Gastroesophageal sphincter (tissue), 4 donors: ENCODE measurements around the gene HSPA1B. TPM values are rescaled to one million over a fixed set of nuclear protein-coding genes. Genes with fewer than 3 reads are reported as not detected.
A peak's percentile ranks its signal among the peaks of the same experiment; 100 is the strongest.
"Not testable (repeated sequence)": the region's sequence is repeated elsewhere in the genome, so short reads cannot be mapped to it uniquely, and the experiment has no call there.

Source experiments
- ATAC-seq: fragments of 150-250 bp; one replicate; pipeline ENCODE4 v1.9.1; 2016; ENCODE audit warnings: mild to moderate bottlenecking, moderate library complexity
- H3K27ac ChIP-seq, 4 donors: fragments of 200-600 bp; sonication (generic) in 3 of 4; 1 replicate in 3 of 4; 2 replicates in 1 of 4; pipeline ENCODE4 v1.5.1; 2016 to 2019
- H3K27me3 ChIP-seq: fragments of 200-600 bp; sonication (generic); one replicate; pipeline ENCODE4 v1.5.1; 2019
- H3K36me3 ChIP-seq, 2 donors: fragments of 200-600 bp; sonication (generic); one replicate each; pipeline ENCODE4 v1.5.1; 2019; ENCODE audit warnings: control low read depth in 1 of 2
- H3K4me1 ChIP-seq, 3 donors: fragments of 200-600 bp; sonication (generic); 1 replicate in 2 of 3; 2 replicates in 1 of 3; pipeline ENCODE4 v1.5.1; 2016 to 2019; ENCODE audit warnings: control low read depth in 2 of 3
- H3K4me3 ChIP-seq, 2 donors: fragments of 200-600 bp; sonication (generic); one replicate each; pipeline ENCODE4 v1.5.1; 2019; ENCODE audit warnings: mild to moderate bottlenecking in 1 of 2, moderate library complexity in 1 of 2
- H3K9me3 ChIP-seq, 3 donors: fragments of 200-600 bp; sonication (generic); one replicate each; pipeline ENCODE4 v1.5.1; 2017 to 2019; ENCODE audit warnings: control low read depth in 2 of 3
- EP300 ChIP-seq: sonication (generic); formaldehyde crosslinking; IDR thresholded peaks from one replicate; pipeline ENCODE4 v1.6.1; 2017; ENCODE audit warnings: antibody characterized with exemption, mild to moderate bottlenecking
- POLR2A ChIP-seq, 2 donors: fragments of 450-650 bp; IDR thresholded peaks; one replicate each; pipeline ENCODE4 v1.6.1; 2017; ENCODE audit warnings: antibody characterized with exemption in 2 of 2, mild to moderate bottlenecking in 2 of 2, moderate library complexity in 1 of 2
- POLR2AphosphoS5 ChIP-seq: sonication (generic); formaldehyde crosslinking; IDR thresholded peaks from one replicate; pipeline ENCODE4 v1.6.1; 2017; ENCODE audit warnings: antibody characterized with exemption
- WGBS, 2 donors: methylation state at CpG; one replicate each; pipeline ENCODE4 v1.1.5; 2018; ENCODE audit warnings: low coverage in 1 of 2; 5-methylcytosine and 5-hydroxymethylcytosine counted together
- total RNA-seq, 4 donors: library from RNA; depleted of rRNA; stranded (reverse); fragments of >200 nt; gene quantifications; one replicate each; pipeline ENCODE4 v1.1.0, GENCODE V29; 2016
- TF ChIP-seq, protein P1 (sequence below), 4 experiments: fragments of 200-600 bp in 2 of 4; fragments of 450-650 bp in 2 of 4; sonication (generic) in 1 of 4; IDR thresholded peaks; one replicate each; pipeline ENCODE4 v1.5.1; 2017 to 2019; ENCODE audit warnings: antibody characterized with exemption in 4 of 4, mild to moderate bottlenecking in 2 of 4, moderate library complexity in 2 of 4

The HSPA1B gene
- total RNA-seq, 4 donors from 2014 or later, result 198 to 260 (median 219) TPM

DNA sequence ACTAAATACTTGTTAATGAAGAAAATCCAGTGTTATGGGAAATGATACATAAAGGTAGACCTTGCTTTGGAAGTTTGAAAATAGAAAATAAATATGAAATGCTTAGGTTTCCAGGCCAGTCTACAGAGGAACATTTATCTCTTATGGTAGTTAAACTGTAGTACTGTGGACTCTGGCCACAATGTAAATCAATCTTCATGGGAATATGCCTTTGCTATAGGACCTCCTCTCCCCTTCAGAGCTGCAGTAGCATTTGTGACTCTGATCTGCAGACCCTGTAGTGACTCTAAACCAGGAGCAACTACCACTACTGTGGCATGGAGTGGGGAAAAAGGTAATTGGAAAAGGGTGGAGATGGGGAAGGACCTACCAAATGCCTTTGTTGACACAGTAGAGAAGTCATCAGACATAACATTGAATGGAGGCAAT lies 7.7 kb upstream of the HSPA1B start:
- no peaks in the 10 kb centered on the region for H3K27me3 ChIP-seq
- H3K4me3 ChIP-seq, result no peak overlapping the region
- H3K27ac ChIP-seq, result peak overlapping the region; percentile 30 to 98 (median 89)

DNA sequence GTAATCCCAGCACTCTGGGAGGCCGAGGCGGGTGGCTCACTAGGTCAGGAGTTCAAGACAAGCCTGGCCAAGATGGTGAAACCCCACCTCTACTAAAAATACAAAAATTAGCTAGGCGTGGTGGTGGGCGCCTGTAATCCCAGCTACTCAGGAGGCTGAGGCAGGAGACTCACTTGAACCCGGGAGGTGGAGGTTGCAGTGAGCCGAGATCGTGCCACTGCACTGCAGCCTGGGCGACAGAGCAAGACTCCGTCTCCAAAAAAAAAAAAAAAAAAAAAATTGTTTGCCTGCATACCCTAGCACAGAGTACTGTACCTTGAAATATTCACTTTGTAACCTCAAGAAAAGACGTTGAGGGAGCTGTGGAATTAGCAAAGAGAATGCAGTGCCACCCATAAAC lies 7.1 kb upstream of the HSPA1B start:
- Histone ChIP-seq H3K27ac (peak overlapping the region; percentile 91 to 99 (median 96)), H3K4me1 (peaks cover 0 to 70% (median 31%) of the 10 kb centered on the region in 3 donors)
- not testable (repeated sequence) for H3K36me3 ChIP-seq, H3K4me3 ChIP-seq, H3K9me3 ChIP-seq, H3K27me3 ChIP-seq, ATAC-seq
- 72 to 88% methylated on average over 3 to 6 of the region's 10 CpGs for WGBS, 2 donors

More for the DNA sequence above, 7.7 kb upstream of the HSPA1B start:
- peaks cover 0 to 65% (median 31%) of the 10 kb centered on the region in 3 donors for H3K4me1 ChIP-seq
- no peak for TF ChIP-seq POLR2AphosphoS5
- TF ChIP-seq, protein P1, sequence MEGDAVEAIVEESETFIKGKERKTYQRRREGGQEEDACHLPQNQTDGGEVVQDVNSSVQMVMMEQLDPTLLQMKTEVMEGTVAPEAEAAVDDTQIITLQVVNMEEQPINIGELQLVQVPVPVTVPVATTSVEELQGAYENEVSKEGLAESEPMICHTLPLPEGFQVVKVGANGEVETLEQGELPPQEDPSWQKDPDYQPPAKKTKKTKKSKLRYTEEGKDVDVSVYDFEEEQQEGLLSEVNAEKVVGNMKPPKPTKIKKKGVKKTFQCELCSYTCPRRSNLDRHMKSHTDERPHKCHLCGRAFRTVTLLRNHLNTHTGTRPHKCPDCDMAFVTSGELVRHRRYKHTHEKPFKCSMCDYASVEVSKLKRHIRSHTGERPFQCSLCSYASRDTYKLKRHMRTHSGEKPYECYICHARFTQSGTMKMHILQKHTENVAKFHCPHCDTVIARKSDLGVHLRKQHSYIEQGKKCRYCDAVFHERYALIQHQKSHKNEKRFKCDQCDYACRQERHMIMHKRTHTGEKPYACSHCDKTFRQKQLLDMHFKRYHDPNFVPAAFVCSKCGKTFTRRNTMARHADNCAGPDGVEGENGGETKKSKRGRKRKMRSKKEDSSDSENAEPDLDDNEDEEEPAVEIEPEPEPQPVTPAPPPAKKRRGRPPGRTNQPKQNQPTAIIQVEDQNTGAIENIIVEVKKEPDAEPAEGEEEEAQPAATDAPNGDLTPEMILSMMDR (IDR thresholded peaks at IDR 0.05), result no peak
- no peak for TF ChIP-seq POLR2A (IDR thresholded peaks at IDR 0.05)
- TF ChIP-seq EP300, result no peak
- no peak for ATAC-seq
- H3K36me3 ChIP-seq, result no peaks in the 10 kb centered on the region
- no peaks in the 10 kb centered on the region for H3K9me3 ChIP-seq

GRCh38 chr6:31821301-31822035 lies 6.1 kb upstream of the HSPA1B start:
- no peaks in the 10 kb centered on the region for H3K9me3 ChIP-seq
- TF ChIP-seq EP300 (no peak), POLR2AphosphoS5 (peak; percentile 20), POLR2A (IDR thresholded peaks at IDR 0.05) (peak in 1 of 2 donors; percentile 8)
- TF ChIP-seq, protein P1 (IDR thresholded peaks at IDR 0.05), result no peak
- peak overlapping the region; percentile 58 to 61 for H3K4me3 ChIP-seq
- H3K27me3 ChIP-seq, result no peaks in the 10 kb centered on the region
- WGBS, 2 donors, result 2 to 5% methylated on average over 15 to 31 of the region's 39 CpGs
- ATAC-seq, result peak; percentile 32
- peak overlapping the region; percentile 91 to 99 (median 96) for H3K27ac ChIP-seq
- peaks cover 0 to 81% (median 39%) of the 10 kb centered on the region in 3 donors for H3K4me1 ChIP-seq
- no peaks in the 10 kb centered on the region for H3K36me3 ChIP-seq

DNA sequence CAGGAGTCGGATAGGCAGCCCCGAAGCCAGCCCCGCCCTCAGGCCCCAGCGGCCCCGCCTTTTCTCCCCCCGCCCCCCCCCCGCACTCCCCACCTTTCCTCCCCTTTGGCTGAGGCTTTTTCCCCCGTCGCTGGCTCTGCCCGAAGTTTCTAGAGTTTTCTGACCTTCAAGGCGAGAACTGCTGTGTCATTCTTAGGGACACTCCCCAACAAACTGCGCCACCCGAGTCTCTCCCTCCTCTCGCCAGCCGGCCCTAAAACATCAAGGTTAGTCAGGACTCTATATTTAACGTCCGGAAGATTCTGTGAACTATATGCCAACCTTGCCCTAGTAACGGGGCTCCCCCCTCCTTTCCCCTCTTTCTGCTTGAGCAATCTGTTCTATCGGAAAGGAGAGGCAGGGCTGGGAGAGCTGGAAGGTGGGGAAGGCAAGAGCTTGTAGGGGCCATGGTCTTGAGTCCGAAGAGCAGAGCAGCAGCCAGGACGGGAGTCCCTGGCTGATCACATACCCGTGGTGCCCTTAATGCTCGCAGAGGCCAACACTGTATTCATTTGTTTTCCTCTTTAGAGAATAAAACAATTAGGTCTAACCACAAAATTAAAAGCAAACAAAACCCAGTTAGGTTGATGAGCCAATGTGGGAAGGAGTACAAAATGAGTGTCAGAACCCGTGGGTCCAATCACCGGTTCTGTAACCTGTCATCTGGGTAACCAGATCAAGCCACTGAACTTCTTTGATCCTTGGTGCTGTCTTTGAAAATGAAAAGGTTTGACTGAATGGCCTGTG lies 5.3 kb upstream of the HSPA1B start:
- peak; percentile 76 for ATAC-seq
- peaks cover 0 to 84% (median 39%) of the 10 kb centered on the region in 3 donors for H3K4me1 ChIP-seq
- no peaks in the 10 kb centered on the region for H3K27me3 ChIP-seq
- H3K9me3 ChIP-seq, result no peaks in the 10 kb centered on the region
- H3K4me3 ChIP-seq, result peak overlapping the region; percentile 58 to 61
- WGBS, 2 donors, result 0 to 1% methylated on average over 9 to 19 of the region's 25 CpGs
- no peaks in the 10 kb centered on the region for H3K36me3 ChIP-seq
- TF ChIP-seq, protein P1 (IDR thresholded peaks at IDR 0.05), result no peak
- peak; percentile 94 for TF ChIP-seq POLR2AphosphoS5
- peak; percentile 50 to 58 for TF ChIP-seq POLR2A (IDR thresholded peaks at IDR 0.05)
- no peak for TF ChIP-seq EP300
- H3K27ac ChIP-seq, result peak overlapping the region; percentile 91 to 99 (median 96)

DNA sequence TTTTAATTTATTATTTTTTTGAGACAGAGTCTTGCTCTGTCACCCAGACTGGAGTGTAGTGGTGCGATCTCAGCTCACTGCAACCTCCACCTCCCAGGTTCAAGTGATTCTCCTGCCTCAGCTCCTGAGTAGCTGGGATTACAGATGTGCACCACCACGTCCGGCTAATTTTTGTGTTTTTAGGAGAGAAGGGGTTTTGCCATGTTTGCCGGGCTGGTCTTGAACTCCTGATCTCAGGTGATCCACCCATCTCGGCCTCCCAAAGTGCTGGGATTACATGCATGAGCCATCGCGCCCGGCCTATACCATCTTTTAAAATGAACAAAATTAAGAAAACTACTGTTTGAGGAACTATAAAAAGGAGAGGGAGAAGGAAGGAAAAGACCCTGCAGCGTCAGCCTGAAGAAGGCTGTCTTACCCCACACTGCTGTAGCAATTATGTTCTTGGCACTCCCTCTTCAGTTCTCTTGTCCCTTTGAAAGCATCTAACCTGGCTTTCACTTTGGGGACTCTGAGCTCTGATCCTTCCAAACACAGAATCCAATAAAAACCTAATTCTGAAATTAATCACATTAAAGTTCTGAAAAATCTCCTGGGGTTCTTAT lies 3.8 kb upstream of the HSPA1B start:
- ATAC-seq, H3K9me3 ChIP-seq, H3K4me3 ChIP-seq, H3K27me3 ChIP-seq, H3K36me3 ChIP-seq: not testable (repeated sequence)
- peaks cover 0 to 72% (median 36%) of the 10 kb centered on the region in 3 donors for H3K4me1 ChIP-seq
- H3K27ac ChIP-seq, result peak overlapping the region; percentile 91 to 99 (median 96)
- WGBS, 2 donors, result 77 to 85% methylated on average over 5 to 9 of the region's 9 CpGs
